HCT116 (cell line): ENCODE data around the gene MNX1. TPM values are rescaled to one million over a fixed set of nuclear protein-coding genes. Genes with fewer than 3 reads are reported as not detected.

Experiments
- ATAC-seq: fragments of 200-7000 bp; cut with Tn5 transposase; 2 replicates; pipeline ENCODE4 v1.9.1; 2020; ENCODE audit warnings: mild to moderate bottlenecking, moderate library complexity
- BruUV-seq: library from RNA; stranded (reverse); fragments of 400-500 nt; replicated peaks from 2 replicates; lab custom pipeline; 2021; lab: Mats Ljungman, UMichigan
- CTCF ChIA-PET: fragments of 300-600 bp; sonication (Branson Sonifier 250); formaldehyde crosslinking; loops from one replicate; lab custom pipeline; 2021; ENCODE audit warnings: antibody characterized with exemption; lab: Charles Lee
- POLR2A ChIA-PET: fragments of 300-600, 350-600 bp; sonication (Branson Sonifier 250); formaldehyde crosslinking; loops from one replicate; lab custom pipeline; 2021; ENCODE audit warnings: antibody characterized with exemption; lab: Charles Lee
- RAD21 ChIA-PET, 2 experiments: fragments of 300-600 bp; sonication (Branson Sonifier 250); formaldehyde crosslinking; loops; one replicate each; lab custom pipeline; 2023; ENCODE audit warnings: low total read pairs in 2 of 2; ENCODE audit not compliant: uncharacterized antibody in 2 of 2, unreplicated experiment in 2 of 2, low non-redundant PET in 1 of 2; lab: Charles Lee
- DNase-seq: peaks from one replicate; pipeline ENCODE4 v3.0.0-alpha.2; 2010; ENCODE audit warnings: low read depth, low spot score
- H2AFZ ChIP-seq: fragments of 200-600 bp; shearing (Covaris generic), sonication (generic); 2 replicates; pipeline ENCODE4 v1.6.1; 2017; ENCODE audit warnings: low read depth, mixed run types, mixed read lengths, antibody characterized with exemption, low read length; ENCODE audit not compliant: poor library complexity, severe bottlenecking
- H3K27ac ChIP-seq: 2 replicates; pipeline ENCODE4 v1.5.1; 2012; ENCODE audit warnings: low read depth, low read length
- H3K27me3 ChIP-seq: fragments of 200-600 bp; sonication (generic); 2 replicates; pipeline ENCODE4 v1.6.1; 2016; ENCODE audit warnings: mixed run types, low read length, mixed read lengths; ENCODE audit not compliant: insufficient read depth
- H3K36me3 ChIP-seq, 2 experiments: fragments of 200-500 bp in 1 of 2; fragments of 200-600 bp in 1 of 2; sonication (Bioruptor generic) in 1 of 2; sonication (generic) in 1 of 2; 2 replicates each; pipeline versions ENCODE4 v1.5.1 to v1.6.1; 2014 to 2016; ENCODE audit warnings: low read length in 2 of 2, inconsistent platforms in 1 of 2, mixed read lengths in 1 of 2, mixed run types in 1 of 2; ENCODE audit not compliant: insufficient read depth in 2 of 2, control insufficient read depth in 1 of 2
- H3K4me1 ChIP-seq, 2 experiments: fragments of 200-600 bp in 1 of 2; sonication (generic) in 1 of 2; 2 replicates each; pipeline versions ENCODE4 v1.5.1 to v1.6.1; 2012 to 2017; ENCODE audit warnings: low read length in 2 of 2, inconsistent platforms in 1 of 2, mild to moderate bottlenecking in 1 of 2, mixed read lengths in 1 of 2, mixed run types in 1 of 2, moderate library complexity in 1 of 2; ENCODE audit not compliant: insufficient read depth in 2 of 2, control insufficient read depth in 1 of 2
- H3K4me2 ChIP-seq: fragments of 200-600 bp; sonication (generic); 2 replicates; pipeline ENCODE4 v1.6.1; 2017; ENCODE audit warnings: mixed run types, low read length, mixed read lengths
- H3K4me3 ChIP-seq, 2 experiments: fragments of 200-600 bp in 1 of 2; sonication (generic) in 1 of 2; replicated peaks in 1 of 2; 2 replicates each; pipeline ENCODE4 v1.5.1; 2011 to 2016; ENCODE audit warnings: low read length in 2 of 2, control low read depth in 1 of 2, low read depth in 1 of 2, mild to moderate bottlenecking in 1 of 2, mixed read lengths in 1 of 2, mixed run types in 1 of 2
- H3K79me2 ChIP-seq: fragments of 200-600 bp; sonication (generic); 2 replicates; pipeline ENCODE4 v1.6.1; 2017; ENCODE audit warnings: mild to moderate bottlenecking, mixed run types, low read length, moderate library complexity, mixed read lengths; ENCODE audit not compliant: insufficient read depth
- H3K9ac ChIP-seq: fragments of 200-600 bp; sonication (generic); 2 replicates; pipeline ENCODE4 v1.6.1; 2016; ENCODE audit warnings: low read length, mixed read lengths
- H3K9me2 ChIP-seq: fragments of 200-600 bp; sonication (generic), shearing (Covaris generic); 2 replicates; pipeline ENCODE4 v1.6.1; 2017; ENCODE audit warnings: mixed run types, mild to moderate bottlenecking, moderate library complexity; ENCODE audit not compliant: insufficient read depth
- H3K9me3 ChIP-seq, 2 experiments: fragments of 200-500 bp in 1 of 2; fragments of 200-600 bp in 1 of 2; sonication (Bioruptor generic) in 1 of 2; sonication (generic) in 1 of 2; 2 replicates each; pipeline ENCODE4 v1.6.1; 2014 to 2017; ENCODE audit warnings: low read length in 2 of 2, mixed read lengths in 2 of 2, inconsistent platforms in 1 of 2, low read depth in 1 of 2, mild to moderate bottlenecking in 1 of 2, mixed run types in 1 of 2, moderate library complexity in 1 of 2; ENCODE audit not compliant: control insufficient read depth in 1 of 2, insufficient read depth in 1 of 2
- H4K20me1 ChIP-seq: fragments of 200-600 bp; sonication (generic), shearing (Covaris generic); 2 replicates; pipeline ENCODE4 v1.6.1; 2017; ENCODE audit warnings: mixed run types, mild to moderate bottlenecking, moderate library complexity; ENCODE audit not compliant: insufficient read depth
- CEBPB ChIP-seq: IDR thresholded peaks from 2 replicates; pipeline ENCODE4 v1.6.1; 2012; ENCODE audit warnings: low read depth
- EGR1 ChIP-seq: IDR thresholded peaks from 2 replicates; pipeline ENCODE4 v1.6.1; 2012; ENCODE audit warnings: low read depth
- JUND ChIP-seq: IDR thresholded peaks from 2 replicates; pipeline ENCODE4 v1.6.1; 2012
- POLR2A ChIP-seq: IDR thresholded peaks from 2 replicates; pipeline ENCODE4 v1.7.0; 2011; ENCODE audit warnings: borderline replicate concordance; ENCODE audit not compliant: insufficient read depth, insufficient read length; ENCODE audit errors: extremely low read depth
- SRF ChIP-seq: IDR thresholded peaks from 2 replicates; pipeline ENCODE4 v1.6.1; 2012; ENCODE audit warnings: low read depth
- YY1 ChIP-seq: IDR thresholded peaks from 2 replicates; pipeline ENCODE4 v1.6.1; 2011; ENCODE audit warnings: low read length, low read depth, moderate library complexity, mild to moderate bottlenecking; ENCODE audit not compliant: insufficient replicate concordance; ENCODE audit errors: extremely low read depth
- ZNF274 ChIP-seq: fragments of 200-500 bp; sonication (Bioruptor generic); IDR thresholded peaks from 2 replicates; pipeline ENCODE4 v1.6.1; 2014; ENCODE audit warnings: mild to moderate bottlenecking, low read depth, low read length, inconsistent platforms
- intact Hi-C: fragments of 100-400 bp; cut with micrococcal nuclease; formaldehyde crosslinking; loops from 2 replicates; pipeline ENCODE4 v1.10.0; 2022
- total RNA-seq: library from RNA; stranded (reverse); gene quantifications from one replicate; pipeline ENCODE4 v1.2.1, GENCODE V29; 2021; ENCODE audit not compliant: unreplicated experiment
- TF ChIP-seq, protein P1 (sequence below): IDR thresholded peaks from 2 replicates; pipeline ENCODE4 v1.6.1; 2012; ENCODE audit warnings: low read depth

The MNX1 gene
- total RNA-seq, 1 experiment from 2014 or later: 7.7 TPM

DNA sequence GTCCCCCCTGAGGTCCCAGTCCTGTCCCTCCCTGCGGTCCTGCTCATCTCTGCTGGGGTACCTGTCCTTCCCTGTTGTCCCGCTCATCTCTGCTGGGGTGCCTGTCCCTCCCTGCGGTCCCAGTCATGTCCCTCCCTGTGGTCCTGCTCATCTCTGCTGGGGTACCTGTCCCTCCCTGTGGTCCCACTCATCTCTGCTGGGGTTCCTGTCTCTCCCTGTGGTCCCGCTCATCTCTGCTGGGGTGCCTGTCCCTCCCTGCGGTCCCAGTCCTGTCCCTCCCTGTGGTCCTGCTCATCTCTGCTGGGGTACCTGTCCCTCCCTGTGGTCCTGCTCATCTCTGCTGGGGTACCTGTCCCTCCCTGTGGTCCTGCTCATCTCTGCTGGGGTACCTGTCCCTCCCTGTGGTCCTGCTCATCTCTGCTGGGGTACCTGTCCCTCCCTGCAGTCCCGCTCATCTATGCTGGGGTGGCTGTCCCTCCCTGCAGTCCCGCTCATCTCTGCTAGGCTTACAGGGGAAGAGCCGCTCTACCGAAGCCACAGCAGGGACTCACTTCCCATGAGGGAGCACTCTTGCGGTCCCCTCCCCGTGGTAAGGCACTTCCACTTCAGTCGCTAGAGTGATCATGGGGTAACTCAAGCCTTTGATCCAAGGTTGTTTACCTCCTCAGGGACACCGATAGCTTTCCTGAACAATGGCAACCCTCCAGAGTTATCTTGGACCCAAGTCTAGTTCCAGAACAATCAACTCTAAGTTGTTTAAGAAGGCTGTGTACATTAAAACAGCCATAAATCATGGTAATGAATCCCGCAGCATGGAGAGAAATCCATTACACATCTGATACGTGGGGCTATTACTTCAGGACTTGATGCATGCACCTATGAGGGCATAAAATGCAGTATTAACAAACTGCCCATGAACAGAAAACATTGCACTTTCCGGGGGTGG is 46.8 kb upstream of the MNX1 start:
- peaks cover 0 to 3% of the 10 kb centered on the region in 2 experiments; a peak in 1 of 4 replicates for H3K9me3 ChIP-seq
- H3K36me3 ChIP-seq: no peaks in the 10 kb centered on the region
- no peak overlapping the region for H2AFZ ChIP-seq
- no peak overlapping the region for H3K9ac ChIP-seq
- BruUV-seq: no TSS peak
- no peak for DNase-seq
- H3K27me3 ChIP-seq: no peaks in the 10 kb centered on the region
- POLR2A ChIA-PET: no interaction called here
- H3K4me1 ChIP-seq: no peaks in the 10 kb centered on the region
- H3K27ac ChIP-seq: no peak overlapping the region
- no peak overlapping the region for H3K4me2 ChIP-seq
- intact Hi-C loops: no loop called here
- H4K20me1 ChIP-seq: no peaks in the 10 kb centered on the region
- CTCF ChIA-PET: no interaction called here
- RAD21 ChIA-PET: no interaction called here
- H3K4me3 ChIP-seq: no peak overlapping the region
- no peak for ATAC-seq
- no peaks in the 10 kb centered on the region for H3K9me2 ChIP-seq
- H3K79me2 ChIP-seq: no peaks in the 10 kb centered on the region
- TF ChIP-seq EGR1: no peak
- TF ChIP-seq ZNF274: no peak
- TF ChIP-seq, protein P1, sequence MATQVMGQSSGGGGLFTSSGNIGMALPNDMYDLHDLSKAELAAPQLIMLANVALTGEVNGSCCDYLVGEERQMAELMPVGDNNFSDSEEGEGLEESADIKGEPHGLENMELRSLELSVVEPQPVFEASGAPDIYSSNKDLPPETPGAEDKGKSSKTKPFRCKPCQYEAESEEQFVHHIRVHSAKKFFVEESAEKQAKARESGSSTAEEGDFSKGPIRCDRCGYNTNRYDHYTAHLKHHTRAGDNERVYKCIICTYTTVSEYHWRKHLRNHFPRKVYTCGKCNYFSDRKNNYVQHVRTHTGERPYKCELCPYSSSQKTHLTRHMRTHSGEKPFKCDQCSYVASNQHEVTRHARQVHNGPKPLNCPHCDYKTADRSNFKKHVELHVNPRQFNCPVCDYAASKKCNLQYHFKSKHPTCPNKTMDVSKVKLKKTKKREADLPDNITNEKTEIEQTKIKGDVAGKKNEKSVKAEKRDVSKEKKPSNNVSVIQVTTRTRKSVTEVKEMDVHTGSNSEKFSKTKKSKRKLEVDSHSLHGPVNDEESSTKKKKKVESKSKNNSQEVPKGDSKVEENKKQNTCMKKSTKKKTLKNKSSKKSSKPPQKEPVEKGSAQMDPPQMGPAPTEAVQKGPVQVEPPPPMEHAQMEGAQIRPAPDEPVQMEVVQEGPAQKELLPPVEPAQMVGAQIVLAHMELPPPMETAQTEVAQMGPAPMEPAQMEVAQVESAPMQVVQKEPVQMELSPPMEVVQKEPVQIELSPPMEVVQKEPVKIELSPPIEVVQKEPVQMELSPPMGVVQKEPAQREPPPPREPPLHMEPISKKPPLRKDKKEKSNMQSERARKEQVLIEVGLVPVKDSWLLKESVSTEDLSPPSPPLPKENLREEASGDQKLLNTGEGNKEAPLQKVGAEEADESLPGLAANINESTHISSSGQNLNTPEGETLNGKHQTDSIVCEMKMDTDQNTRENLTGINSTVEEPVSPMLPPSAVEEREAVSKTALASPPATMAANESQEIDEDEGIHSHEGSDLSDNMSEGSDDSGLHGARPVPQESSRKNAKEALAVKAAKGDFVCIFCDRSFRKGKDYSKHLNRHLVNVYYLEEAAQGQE: no peak
- TF ChIP-seq JUND: no peak
- no peak for TF ChIP-seq YY1
- TF ChIP-seq SRF: no peak
- TF ChIP-seq POLR2A: no peak
- no peak for TF ChIP-seq CEBPB
